ENCODE data around the gene ATP9B.

GRCh38 chr18:79424008-79424565 lies 354.9 kb downstream of the ATP9B start:
- TF ChIP-seq YY1 (IDR thresholded peaks at IDR 0.05; ENCODE audit: insufficient read depth, insufficient read length) = no peak
- TF ChIP-seq SUZ12 (IDR thresholded peaks at IDR 0.05; ENCODE audit: extremely low read depth, insufficient read depth, insufficient read length) = no peak
